HG02884 (cell line): ENCODE data around the gene AFF4.
"Not testable (repeated sequence)": the region's sequence is repeated elsewhere in the genome, so short reads cannot be mapped to it uniquely, and the experiment has no call there.

Source experiments
- ATAC-seq: cut with Tn5 transposase; IDR thresholded peaks from one replicate; pipeline ENCODE4 v1.9.1; 2021; ENCODE audit warnings: mild to moderate bottlenecking, moderate library complexity; ENCODE audit not compliant: unreplicated experiment

Gene AFF4

DNA sequence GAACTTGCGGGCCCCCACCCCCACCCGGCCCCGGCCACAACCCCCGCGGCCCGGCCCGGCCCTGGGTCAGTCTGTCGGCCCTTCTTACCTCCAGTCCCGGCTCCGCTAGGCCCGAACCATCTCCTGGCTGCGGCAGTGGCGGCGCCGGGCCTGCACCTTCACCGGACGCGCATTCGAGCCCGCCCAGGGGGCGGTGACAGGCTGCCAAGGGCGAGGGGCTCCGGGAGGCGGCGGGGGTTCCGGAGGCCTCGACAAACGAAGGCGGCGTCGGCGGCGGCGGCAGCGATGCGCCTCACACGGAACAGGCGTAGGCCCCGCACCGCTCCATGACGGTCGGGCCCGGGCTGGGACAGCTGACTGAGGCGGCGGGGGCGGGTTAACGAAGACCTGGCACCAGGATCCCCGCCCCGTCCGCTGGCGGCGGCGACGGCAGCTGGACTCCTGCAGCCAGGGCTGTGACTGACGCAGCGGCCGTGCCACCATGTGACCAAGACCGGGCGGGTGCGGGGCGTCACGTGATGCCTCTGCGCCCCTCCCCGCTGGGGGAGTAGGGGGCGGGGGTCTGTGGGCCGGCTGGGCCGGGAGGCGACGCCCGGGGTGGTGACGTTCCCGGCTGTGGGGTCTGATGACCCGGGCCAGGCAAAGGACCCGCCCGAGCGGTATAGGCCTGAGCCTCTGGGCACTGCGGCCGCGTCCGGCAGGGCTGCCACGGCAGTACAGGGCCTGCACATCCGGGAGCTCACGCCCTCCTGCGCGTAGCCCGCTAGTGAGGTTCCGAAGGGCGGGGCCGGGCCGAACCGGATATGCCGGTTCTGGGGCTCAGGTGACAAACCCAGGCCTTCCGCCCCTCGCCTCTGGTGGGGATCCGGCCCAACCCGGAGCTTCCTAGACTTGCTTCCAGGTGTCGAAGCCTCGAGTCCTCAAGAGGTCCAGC is at the start of gene AFF4:
AFF4 (minus strand) TSS at position 464 of the 934 bp plus-strand sequence. CDS start 26,445 bp downstream, outside the sequence.
- peak; percentile 90 for ATAC-seq

- ATAC-seq, result not testable (repeated sequence)
These were observed 45.0 kb upstream of the AFF4 start for GRCh38 chr5:133008455-133008854.

GRCh38 chr5:133006653-133007052 is 43.2 kb upstream of the AFF4 start:
- ATAC-seq, result no peak

DNA sequence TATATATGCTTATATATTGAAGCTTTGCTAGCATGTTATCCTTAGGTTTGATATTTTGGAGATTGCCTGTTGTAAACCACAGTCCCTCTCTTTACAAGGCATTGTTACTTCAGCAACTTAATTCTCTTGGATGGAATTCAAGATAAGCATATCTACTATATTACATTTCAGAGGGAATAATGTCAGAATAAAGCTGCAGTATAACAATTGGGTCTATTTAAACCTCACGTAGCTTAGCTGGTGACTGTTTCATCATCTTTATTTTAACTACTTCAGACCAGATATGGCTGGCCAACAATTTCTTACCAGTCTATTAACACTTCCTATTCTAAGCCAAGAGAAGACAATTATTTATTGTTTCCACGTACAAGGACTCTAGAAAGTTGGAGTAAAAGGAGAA is 35.8 kb upstream of the AFF4 start:
- no peak for ATAC-seq

DNA sequence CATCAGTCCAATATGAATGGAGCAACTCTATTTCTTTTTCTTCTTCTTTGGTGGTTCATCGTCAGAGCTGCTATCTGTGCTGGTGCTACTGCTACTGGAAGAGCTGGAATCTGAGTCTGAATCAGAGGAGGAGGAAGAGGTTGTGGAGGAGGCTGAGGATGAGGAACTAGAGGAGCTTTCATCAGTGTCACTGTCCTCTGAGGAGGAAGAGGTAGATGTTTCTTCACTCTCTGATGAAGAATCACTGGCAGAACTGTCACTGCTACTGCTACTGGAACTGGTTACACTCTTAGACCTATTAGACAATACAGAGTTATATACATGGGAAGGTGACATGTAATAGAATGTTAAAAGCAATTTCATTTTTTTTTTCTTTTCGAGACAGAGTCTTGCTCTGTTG is 35.1 kb upstream of the AFF4 start:
- ATAC-seq, result no peak

- ATAC-seq, result no peak
These were observed 32.9 kb upstream of the AFF4 start for GRCh38 chr5:132996307-132996706.

GRCh38 chr5:132987531-132988408 is 24.3 kb upstream of the AFF4 start:
- ATAC-seq, result no peak

DNA sequence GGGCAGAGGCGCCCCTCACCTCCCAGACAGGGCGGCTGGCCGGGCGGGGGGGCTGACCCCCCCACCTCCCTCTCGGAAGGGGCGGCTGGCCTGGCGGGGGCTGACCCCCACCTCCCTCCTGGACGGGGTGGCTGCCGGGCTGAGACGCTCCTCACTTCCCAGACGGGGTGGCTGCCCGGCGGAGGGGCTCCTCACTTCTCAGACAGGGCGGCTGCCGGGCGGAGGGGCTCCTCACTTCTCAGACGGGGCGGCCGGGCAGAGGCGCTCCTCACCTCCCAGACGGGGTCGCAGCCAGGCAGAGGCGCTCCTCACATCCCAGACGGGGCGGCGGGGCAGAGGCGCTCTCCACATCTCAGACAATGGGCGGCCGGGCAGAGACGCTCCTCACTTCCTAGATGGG is 19.5 kb upstream of the AFF4 start:
- ATAC-seq, result not testable (repeated sequence)

DNA sequence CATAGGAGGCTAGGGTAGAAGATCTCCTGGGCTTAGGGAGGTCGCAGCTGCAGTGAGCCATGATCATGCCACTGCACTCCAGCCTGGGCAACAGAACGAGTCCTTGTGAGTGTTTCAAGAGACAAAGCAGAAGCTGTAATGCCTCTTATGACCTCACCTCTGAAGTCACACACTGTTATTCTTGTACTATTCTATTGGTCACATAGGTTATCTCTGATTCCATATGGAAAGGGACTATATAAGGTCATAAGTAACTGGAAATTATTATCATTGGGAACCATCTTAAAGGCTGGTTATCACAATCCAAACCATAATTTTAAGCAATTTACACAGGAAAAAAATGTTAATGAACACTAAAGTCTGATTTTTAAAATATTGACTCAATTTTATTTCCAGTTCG is 17.9 kb upstream of the AFF4 start:
- no peak for ATAC-seq

GRCh38 chr5:132979976-132980375 is 16.5 kb upstream of the AFF4 start:
- ATAC-seq, result no peak

GRCh38 chr5:132979367-132979940 is 16.0 kb upstream of the AFF4 start:
- ATAC-seq, result no peak

DNA sequence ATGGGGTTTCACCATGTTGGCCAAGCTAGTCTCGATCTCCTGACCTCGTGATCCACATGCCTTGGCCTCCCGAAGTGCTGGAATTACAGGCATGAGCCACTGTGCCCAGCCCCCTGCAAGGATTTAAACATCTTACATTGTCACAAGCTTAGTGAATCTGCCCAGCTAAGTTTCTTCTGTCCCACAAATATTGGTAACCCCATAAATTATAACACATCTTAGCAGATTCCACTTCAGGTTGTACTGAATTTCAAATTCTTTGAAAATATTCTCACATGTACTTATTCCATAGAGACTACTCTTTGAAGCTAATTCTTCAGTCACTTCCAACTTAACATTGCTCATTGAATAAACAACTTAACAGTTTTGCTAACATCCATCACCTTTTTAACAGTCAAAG is 13.4 kb upstream of the AFF4 start:
- ATAC-seq, result no peak

GRCh38 chr5:132972436-132972828 is 9.0 kb upstream of the AFF4 start:
- ATAC-seq, result not testable (repeated sequence)

DNA sequence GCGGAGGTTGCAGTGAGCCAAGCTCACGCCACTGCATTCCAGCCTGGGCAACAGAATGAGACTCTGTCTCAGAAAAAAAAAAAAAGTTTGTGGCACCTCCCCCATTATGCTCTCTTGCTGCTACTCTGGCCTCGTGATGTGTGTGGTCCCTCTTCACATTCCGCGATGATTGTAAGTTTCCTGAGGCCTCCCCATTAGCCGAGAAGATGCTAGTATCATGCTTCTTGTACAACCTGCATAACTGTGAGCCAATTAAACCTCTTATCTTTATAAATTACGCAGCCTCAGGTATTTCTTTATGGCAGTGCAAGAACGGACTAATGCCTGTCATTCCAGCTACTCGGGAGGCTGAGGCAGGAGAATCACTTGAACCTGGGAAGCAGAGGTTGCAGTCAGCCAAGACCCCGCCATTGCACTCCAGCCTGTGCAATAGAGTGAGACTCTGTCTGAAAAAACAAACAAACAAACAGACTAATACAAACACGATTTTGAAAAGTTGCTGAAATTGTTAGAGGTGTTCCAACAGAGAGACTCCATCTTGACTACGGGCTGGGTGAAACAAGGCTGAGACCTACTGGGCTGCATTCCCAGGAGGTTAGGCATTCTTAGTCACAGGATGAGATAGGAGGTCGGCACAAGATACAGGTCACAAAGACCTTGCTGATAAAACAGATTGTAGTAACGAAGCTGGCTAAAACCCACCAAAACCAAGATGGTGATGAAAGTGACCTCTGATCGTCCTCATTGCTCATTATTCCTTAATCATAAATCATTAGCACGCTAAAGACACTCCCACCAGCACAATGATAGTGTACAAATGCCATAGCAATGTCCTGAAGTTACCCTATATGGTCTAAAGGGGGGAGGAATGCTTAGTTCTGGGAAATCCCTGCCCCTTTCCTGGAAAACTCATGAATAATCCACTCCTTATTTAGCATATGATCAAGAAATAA is 8.3 kb upstream of the AFF4 start:
- ATAC-seq, result no peak

DNA sequence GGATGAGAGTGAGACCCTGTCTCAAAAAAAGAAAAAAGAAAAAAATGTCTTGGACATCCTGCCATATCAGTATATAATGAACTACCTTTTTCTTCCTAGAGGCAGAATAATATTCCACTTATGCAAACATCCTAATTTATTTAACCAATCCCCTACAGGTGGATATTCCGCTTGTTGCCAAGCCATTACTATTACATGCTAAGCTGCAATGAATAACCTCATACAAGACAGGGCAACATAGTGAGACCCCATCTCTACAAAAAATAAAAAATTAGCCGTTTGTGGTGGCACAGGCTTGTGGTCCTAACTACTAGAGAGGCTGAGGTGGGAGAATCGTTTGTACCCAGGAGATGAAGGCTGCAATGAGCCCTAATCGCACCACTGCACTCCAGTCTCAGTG is 1.7 kb upstream of the AFF4 start:
- no peak for ATAC-seq

GRCh38 chr5:132962429-132963021 is 909 bp downstream of the AFF4 start:
- no peak for ATAC-seq

DNA sequence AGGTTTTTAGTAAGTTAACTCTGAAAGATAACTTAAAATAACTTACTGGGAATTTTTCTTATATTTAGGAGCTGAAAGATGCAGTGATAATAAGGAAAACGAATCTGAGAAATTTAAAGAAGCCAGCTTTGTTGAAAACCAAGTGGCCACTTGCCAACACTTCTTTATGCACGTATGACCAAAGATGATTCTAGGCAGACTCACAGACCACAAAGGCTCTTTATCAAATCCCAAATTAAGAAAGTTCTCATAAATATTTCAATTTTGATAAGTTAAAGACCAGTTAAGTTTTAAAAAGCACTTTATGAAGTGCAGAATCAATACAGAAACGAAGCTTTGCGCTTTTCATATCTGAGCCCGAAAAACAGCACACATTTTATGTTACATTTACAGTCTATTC is 1.5 kb downstream of the AFF4 start:
- no peak for ATAC-seq

GRCh38 chr5:132961123-132961815 is 2.2 kb downstream of the AFF4 start:
- not testable (repeated sequence) for ATAC-seq

GRCh38 chr5:132956166-132956799 is 7.2 kb downstream of the AFF4 start:
- not testable (repeated sequence) for ATAC-seq
